Activated T-cell treated with anti-CD3 and anti-CD28 coated beads for 48 hours (primary cell): ENCODE results near the gene GPER1.
"Not testable (repeated sequence)": the region's sequence is repeated elsewhere in the genome, so short reads cannot be mapped to it uniquely, and the experiment has no call there.

ENCODE experiments used
- DNase-seq: peaks from one replicate; pipeline ENCODE4 v3.0.0-alpha.2; 2020; ENCODE audit warnings: low read depth

Gene GPER1

GRCh38 chr7:1121476-1121875, 33.6 kb downstream of the GPER1 start:
- no peak for DNase-seq

DNA sequence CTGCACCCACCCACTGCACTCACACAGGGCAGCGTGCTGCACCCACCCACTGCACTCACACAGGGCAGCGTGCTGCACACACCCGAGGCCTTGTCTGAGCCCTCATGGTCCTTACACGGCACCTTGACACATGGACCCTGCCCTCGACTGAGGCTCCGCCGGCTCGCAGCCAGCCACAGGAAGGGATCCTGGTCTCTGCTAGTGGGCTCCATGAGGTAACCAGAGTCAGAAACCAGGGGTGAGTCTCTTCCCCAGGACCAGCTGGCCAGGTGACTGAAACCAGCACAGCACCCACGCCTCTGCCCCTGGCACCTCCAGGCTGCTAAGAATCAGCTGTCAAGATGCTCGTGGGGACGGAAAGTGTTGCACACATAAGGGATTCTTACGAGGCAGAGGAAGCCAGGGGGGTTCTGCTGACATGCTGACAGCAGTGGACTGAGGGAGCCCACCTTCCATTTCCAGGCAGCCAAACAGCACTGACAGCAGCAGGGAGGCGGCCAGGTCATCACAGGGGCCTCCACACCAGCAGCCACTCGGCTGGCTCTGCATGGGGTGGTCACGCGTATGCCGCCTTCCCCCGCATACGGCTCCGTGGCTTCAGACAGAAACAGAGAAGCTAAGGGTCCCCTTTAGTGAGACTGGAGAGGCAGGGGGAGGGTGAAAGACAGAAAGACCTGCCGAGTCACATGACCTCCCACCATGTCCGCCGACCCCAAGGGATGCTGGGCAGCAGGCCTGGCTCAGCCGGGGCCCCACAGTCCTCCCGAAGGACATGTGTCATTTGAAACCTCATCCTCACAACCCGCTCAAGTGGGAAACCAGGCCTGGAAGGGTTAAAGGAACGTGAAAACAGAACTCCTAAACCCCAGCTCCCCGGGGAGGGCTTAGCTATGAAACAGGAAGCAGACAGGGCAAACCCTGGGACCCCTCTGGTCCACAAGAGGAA, 34.2 kb downstream of the GPER1 start:
- no peak for DNase-seq

DNA sequence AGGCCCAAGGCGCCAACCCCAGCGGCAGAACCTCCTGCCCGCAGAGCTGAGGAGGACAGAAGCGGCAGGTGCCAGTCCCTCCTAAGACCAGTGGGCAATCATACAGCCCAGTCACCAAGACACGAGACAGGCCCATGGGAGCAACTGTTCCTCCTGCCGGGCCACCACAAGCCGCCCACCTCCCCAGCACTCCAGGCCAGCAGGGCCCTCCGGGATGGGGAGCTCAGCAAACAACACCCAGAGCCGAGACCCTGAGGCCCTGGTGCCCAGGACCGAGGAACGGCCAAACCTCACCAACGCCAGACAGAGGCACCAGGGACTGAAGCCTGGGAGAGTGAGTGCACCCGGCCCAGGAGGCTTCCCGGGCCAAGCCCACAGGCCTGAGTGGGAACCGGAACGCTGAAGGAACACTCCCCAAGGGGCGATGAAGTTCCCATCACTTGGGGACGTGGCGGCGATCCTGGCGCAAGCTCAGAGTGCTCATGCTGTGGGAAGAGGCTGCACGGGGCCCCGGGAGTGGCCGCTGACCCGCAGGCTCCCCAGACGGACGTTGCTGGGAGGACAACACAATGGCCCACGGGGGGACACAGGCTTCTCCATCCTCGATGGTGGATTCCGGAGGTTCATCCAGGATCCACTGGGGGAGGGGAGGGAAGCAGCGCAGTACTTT, 35.1 kb downstream of the GPER1 start:
- no peak for DNase-seq

GRCh38 chr7:1123715-1124114, 35.8 kb downstream of the GPER1 start:
- DNase-seq, result no peak

DNA sequence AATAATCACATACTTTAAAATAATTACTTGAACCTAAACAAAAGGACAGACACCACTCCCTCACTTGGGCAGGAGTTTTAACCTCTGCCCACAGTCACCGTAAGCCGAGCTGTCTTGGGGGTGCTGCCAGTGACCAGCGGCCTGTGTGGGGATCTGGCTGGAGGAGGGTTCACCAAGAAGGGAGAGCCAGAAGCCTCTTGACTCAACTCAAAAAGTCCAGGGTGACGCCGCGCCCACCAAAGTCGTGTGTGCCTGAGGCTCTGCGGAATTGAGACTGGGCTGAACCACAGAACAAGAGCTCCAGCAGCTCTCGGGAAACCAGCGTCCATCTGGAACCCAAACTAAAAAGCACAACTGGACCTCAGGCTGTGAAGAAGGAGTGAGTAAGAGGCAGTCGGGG, 36.3 kb downstream of the GPER1 start:
- DNase-seq, result no peak

DNA sequence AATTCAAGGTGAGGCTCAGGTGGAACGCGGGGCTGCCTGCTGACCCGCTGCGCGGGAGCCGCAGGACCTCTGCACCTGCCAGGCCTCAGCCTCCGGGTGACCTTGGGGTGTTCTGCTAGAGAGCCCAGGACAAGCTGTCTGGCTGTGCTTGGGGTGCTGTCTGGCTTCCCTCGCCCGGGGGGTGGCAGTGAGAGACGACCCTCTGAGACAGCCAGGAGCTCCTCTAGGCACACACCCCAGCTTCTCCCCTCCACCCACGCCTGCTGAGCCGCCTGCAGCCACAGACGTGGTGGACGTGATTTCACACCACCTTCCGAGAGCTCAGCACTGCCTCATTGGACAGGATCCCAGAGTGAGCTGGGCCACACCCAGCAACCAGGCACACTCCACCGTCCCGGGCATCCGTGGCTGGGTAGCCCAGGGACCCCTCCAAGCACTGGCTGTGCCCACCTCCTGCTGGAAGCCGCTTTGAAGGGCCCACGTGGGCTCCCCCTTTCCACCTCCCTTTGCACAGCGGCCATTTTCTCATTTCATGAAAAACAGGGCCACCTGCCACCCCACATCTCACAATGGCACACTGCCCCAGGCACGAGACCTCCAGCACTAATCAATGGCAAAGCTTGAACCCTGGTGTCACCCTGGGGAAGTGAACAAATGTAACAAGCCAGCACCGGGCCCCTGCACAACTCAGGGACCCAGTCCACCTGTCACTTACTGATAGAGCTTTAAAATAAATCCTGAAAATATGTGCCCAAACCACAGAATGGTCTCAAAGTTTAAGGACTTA, 37.1 kb downstream of the GPER1 start:
- DNase-seq, result no peak

DNA sequence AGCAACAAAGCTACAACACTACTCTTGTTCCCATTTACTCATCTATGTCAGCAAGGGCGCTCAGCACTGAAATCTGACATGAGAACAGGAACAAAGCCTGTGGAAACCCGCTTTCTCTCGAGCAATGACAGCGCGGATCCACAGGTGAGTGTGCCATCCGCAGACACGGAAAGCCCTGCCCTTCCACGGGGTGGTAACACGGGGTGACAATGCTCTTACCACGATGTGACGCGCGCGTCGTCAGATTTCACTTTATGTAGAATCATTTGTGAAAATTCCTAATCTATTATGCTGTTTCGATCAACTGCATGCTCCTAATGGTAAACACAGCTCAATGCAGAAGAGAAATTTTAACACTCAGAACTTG, 37.7 kb downstream of the GPER1 start:
- no peak for DNase-seq

GRCh38 chr7:1127001-1127400, 39.1 kb downstream of the GPER1 start:
- DNase-seq, result no peak

DNA sequence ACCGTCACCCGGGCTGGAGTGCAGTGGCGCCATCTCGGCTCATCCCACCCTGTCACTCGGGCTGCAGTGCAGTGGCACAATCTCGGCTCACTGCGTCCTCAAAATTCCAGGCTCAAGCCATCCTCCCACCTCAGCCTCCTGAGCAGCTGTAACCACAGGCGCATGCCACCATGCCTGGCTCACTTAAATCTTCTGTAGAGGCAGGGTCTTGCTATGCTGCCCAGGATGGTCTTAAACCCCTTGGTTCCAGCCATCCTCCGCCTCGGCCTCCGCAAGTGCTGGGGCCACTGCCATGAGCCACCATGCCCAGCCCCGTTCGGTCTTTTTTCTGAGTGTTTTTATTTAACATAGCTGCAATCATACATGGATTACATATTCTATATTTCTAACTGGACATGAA, 41.5 kb downstream of the GPER1 start:
- no peak for DNase-seq

GRCh38 chr7:1130021-1130990, 42.4 kb downstream of the GPER1 start:
- no peak for DNase-seq

GRCh38 chr7:1131471-1132265, 43.8 kb downstream of the GPER1 start:
- DNase-seq, result no peak

GRCh38 chr7:1134951-1135350, 47.0 kb downstream of the GPER1 start:
- no peak for DNase-seq

GRCh38 chr7:1136841-1137516, 49.1 kb downstream of the GPER1 start:
- DNase-seq, result no peak

- no peak for DNase-seq
Observed at GRCh38 chr7:1137517-1138167, 49.7 kb downstream of the GPER1 start.

GRCh38 chr7:1140476-1141104, 52.7 kb downstream of the GPER1 start:
- DNase-seq, result no peak

DNA sequence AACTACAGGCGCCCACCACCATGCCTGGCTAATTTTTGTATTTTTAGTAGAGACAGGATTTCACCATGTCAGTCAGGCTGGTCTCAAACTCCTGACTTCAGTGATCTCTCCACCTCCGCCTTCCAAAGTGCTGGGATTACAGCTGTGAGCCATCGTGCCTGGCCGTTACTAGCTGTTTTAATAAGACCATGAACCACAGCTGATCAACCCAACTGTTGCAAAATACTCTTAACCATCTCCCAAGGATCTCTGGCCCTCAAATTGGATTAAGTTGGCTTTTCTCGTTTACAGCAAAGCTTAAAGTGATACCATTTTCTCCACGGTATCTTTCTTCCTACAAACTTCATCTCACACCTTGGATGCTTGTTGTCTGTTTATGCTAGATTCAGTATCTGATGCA, 53.7 kb downstream of the GPER1 start:
- DNase-seq, result no peak

- no peak for DNase-seq
Observed at GRCh38 chr7:1142051-1142635, 54.2 kb downstream of the GPER1 start.

DNA sequence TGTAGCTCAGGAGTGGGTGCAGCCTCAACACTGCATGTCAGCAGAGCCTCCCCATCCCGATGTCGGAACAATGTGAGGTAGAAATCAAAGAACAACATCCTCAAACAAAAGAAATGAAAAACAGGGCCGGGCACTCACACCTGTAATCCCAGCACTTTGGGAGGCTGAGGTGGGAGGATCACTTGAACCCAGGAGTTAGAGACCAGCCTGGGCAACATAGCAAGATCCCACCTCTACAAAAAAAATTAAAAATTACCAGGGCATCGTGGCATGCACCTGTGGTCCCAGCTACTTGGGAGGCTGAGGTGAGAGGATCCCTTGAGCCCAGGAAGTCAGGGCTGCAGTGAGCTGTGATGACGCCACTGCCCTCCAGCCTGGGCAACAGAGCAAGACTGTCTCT, 55.1 kb downstream of the GPER1 start:
- not testable (repeated sequence) for DNase-seq
